GM23338 (cell line): Measurements from ENCODE around the gene YBX2. TPM values are rescaled to one million over a fixed set of nuclear protein-coding genes. Genes with fewer than 3 reads are reported as not detected.

ENCODE experiments used
- ATAC-seq: fragments of 200-7000 bp; cut with Tn5 transposase; 3 replicates; pipeline ENCODE4 v1.9.1; 2020
- DNase-seq: peaks from one replicate; pipeline ENCODE4 v3.0.0-alpha.2; 2015; ENCODE audit warnings: low spot score
- H2AFZ ChIP-seq: fragments of 200-600 bp; sonication (generic); 2 replicates; pipeline ENCODE4 v1.8.0; 2016; ENCODE audit warnings: antibody characterized with exemption, mild to moderate bottlenecking, moderate library complexity
- H3F3A ChIP-seq: fragments of 200-600 bp; sonication (generic); replicated peaks from 2 replicates; pipeline ENCODE4 v1.8.0; 2017; ENCODE audit warnings: antibody characterized with exemption, mixed run types, low read depth
- H3K27ac ChIP-seq: fragments of 200-600 bp; sonication (generic); 2 replicates; pipeline ENCODE4 v1.6.1; 2016; ENCODE audit warnings: low read depth
- H3K27me3 ChIP-seq: fragments of 200-600 bp; sonication (generic); 2 replicates; pipeline ENCODE4 v1.8.0; 2016; ENCODE audit warnings: mild to moderate bottlenecking, mixed run types, moderate library complexity; ENCODE audit not compliant: insufficient read depth
- H3K36me3 ChIP-seq: fragments of 200-600 bp; sonication (generic); 2 replicates; pipeline ENCODE4 v1.8.0; 2016; ENCODE audit warnings: mild to moderate bottlenecking; ENCODE audit not compliant: insufficient read depth
- H3K4me1 ChIP-seq: fragments of 200-600 bp; sonication (generic); 2 replicates; pipeline ENCODE4 v1.8.0; 2016; ENCODE audit warnings: mild to moderate bottlenecking, moderate library complexity; ENCODE audit not compliant: insufficient read depth
- H3K4me2 ChIP-seq: fragments of 200-600 bp; sonication (generic); 2 replicates; pipeline ENCODE4 v1.7.1; 2017; ENCODE audit warnings: mixed run types
- H3K4me3 ChIP-seq: fragments of 200-600 bp; sonication (generic); 2 replicates; pipeline ENCODE4 v1.6.1; 2016; ENCODE audit warnings: mixed run types
- H3K79me2 ChIP-seq: fragments of 200-600 bp; sonication (generic); replicated peaks from 2 replicates; pipeline ENCODE4 v1.8.0; 2017; ENCODE audit warnings: mild to moderate bottlenecking; ENCODE audit not compliant: insufficient read depth
- H3K9me2 ChIP-seq: fragments of 200-600 bp; sonication (generic); 2 replicates; pipeline ENCODE4 v1.8.0; 2017; ENCODE audit not compliant: insufficient read depth
- H4K20me1 ChIP-seq: fragments of 200-600 bp; sonication (generic); replicated peaks from 2 replicates; pipeline ENCODE4 v1.8.0; 2017; ENCODE audit warnings: mild to moderate bottlenecking; ENCODE audit not compliant: insufficient read depth
- H3K27ac Mint-ChIP-seq: 2 replicates; pipeline ENCODE4 v1.8.0; 2020; ENCODE audit warnings: inconsistent platforms, mild to moderate bottlenecking, moderate library complexity, mixed read lengths
- H3K27me3 Mint-ChIP-seq: 3 replicates; pipeline ENCODE4 v1.8.0; 2022; ENCODE audit warnings: low read depth, mild to moderate bottlenecking, moderate library complexity, mixed read lengths, inconsistent platforms; ENCODE audit not compliant: insufficient read depth, poor library complexity
- H3K36me3 Mint-ChIP-seq: 3 replicates; pipeline ENCODE4 v1.8.0; 2021; ENCODE audit warnings: low read depth, mild to moderate bottlenecking, inconsistent platforms, moderate library complexity, mixed read lengths
- H3K4me1 Mint-ChIP-seq: 3 replicates; pipeline ENCODE4 v1.8.0; 2020; ENCODE audit warnings: mild to moderate bottlenecking, inconsistent platforms, mixed read lengths
- H3K4me3 Mint-ChIP-seq: 3 replicates; pipeline ENCODE4 v1.8.0; 2021; ENCODE audit warnings: moderate library complexity, mild to moderate bottlenecking, inconsistent platforms, mixed read lengths
- H3K9me3 Mint-ChIP-seq: 3 replicates; pipeline ENCODE4 v1.8.0; 2020; ENCODE audit warnings: moderate library complexity, mild to moderate bottlenecking, inconsistent platforms, mixed read lengths
- EZH2 ChIP-seq: fragments of 200-600 bp; sonication (generic); IDR thresholded peaks from one replicate; pipeline ENCODE4 v1.8.0; 2017; ENCODE audit warnings: antibody characterized with exemption, mild to moderate bottlenecking, low read depth; ENCODE audit not compliant: unreplicated experiment
- JUNB ChIP-seq: IDR thresholded peaks from one replicate; pipeline ENCODE4 v1.6.1; 2016; ENCODE audit warnings: antibody characterized with exemption; ENCODE audit not compliant: unreplicated experiment
- NANOG ChIP-seq: IDR thresholded peaks from 2 replicates; pipeline ENCODE4 v1.6.1; 2016; ENCODE audit warnings: antibody characterized with exemption, borderline replicate concordance
- POLR2AphosphoS5 ChIP-seq: IDR thresholded peaks from 2 replicates; pipeline ENCODE4 v1.6.1; 2016; ENCODE audit warnings: antibody characterized with exemption, low read depth
- STAT1 ChIP-seq: IDR thresholded peaks from one replicate; pipeline ENCODE4 v1.6.1; 2016; ENCODE audit warnings: antibody characterized with exemption; ENCODE audit not compliant: unreplicated experiment
- ZNF331 ChIP-seq: fragments of 250-450 bp; sonication (Bioruptor Pico); IDR thresholded peaks from 2 replicates; pipeline ENCODE4 v1.5.0; 2020; ENCODE audit warnings: low read depth, mild to moderate bottlenecking, moderate library complexity
- polyA plus RNA-seq: library from polyadenylated mRNA; unstranded; fragments of >200 nt; fragmentation: Nextera tagmentation; extraction: Ambion mirVana; gene quantifications from 2 replicates; pipeline ENCODE4 v1.2.1, GENCODE V29; 2016
- total RNA-seq: library from RNA; depleted of rRNA; stranded (reverse); fragments of >200 nt; shearing (Covaris generic); gene quantifications from 2 replicates; pipeline ENCODE4 v1.2.3, GENCODE V29; 2014
- TF ChIP-seq, protein P1 (sequence below): IDR thresholded peaks from 2 replicates; pipeline ENCODE4 v1.6.1; 2016; ENCODE audit warnings: antibody characterized with exemption
- TF ChIP-seq, protein P2 (sequence below): IDR thresholded peaks from one replicate; pipeline ENCODE4 v1.6.1; 2018; ENCODE audit warnings: antibody characterized with exemption; ENCODE audit not compliant: unreplicated experiment

The YBX2 gene
- total and polyA plus RNA-seq, 2 experiments from 2014 or later: 22.5 to 36.5 TPM

DNA sequence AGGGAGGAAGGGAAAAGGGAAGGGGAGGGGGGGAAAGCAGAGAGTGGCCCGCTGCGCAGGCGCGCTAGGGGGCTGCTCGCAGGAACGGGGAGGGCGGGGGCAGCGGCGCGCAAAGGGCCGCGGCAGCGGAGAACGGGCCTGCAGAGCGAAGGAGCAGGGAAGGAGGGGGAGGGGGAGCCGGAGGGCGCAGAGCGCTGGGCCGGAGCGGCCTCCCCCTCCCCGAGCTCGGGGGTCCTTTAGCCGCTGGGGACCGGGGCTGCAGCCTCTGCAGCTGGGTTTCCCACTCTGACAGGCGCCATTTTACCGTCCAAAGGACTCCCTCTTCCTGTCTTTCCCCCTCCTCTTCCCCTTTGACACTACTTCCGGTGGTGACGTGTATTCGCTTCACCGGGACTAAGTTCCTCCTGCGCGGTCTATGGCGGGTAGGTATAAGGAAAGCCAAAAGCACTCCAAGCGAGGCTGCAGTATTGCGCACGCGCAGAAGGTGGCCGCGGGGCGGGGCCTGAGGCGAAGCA is 42.7 kb downstream of the YBX2 start, which contains the start of gene CTDNEP1:
Gene CTDNEP1 (minus strand): TSS at position 74 of the 515 bp plus-strand sequence. CDS start 438 bp downstream, outside the sequence.
- peak within 1 kb of the TSS; percentile 96 for H3K27ac ChIP-seq
- Mint-ChIP-seq H3K27me3 (peaks cover 14% of the 10 kb centered on the region), H3K27ac (peak within 1 kb of the TSS; percentile 100), H3K9me3 (peaks cover 3% of the 10 kb centered on the region; the same call in 2 of the 3 replicates), H3K4me3 (peak within 1 kb of the TSS; percentile 91), H3K4me1 (peaks cover 31% of the 10 kb centered on the region), H3K36me3 (peaks cover 43% of the 10 kb centered on the region)
- H3K27me3 ChIP-seq: no peaks in the 10 kb centered on the region
- peaks cover 15% of the 10 kb centered on the region; the same call in 1 of the 2 replicates for H3F3A ChIP-seq
- H4K20me1 ChIP-seq: peaks cover 32% of the 10 kb centered on the region
- DNase-seq (peak; percentile 98), ATAC-seq (peak; percentile 89)
- peaks cover 17% of the 10 kb centered on the region for H3K4me1 ChIP-seq
- H3K4me3 ChIP-seq: peak within 1 kb of the TSS; percentile 65
- peak within 1 kb of the TSS; percentile 98 for H3K4me2 ChIP-seq
- H3K36me3 ChIP-seq: peaks cover 13% of the 10 kb centered on the region
- TF ChIP-seq EZH2: no peak
- TF ChIP-seq, protein P1, sequence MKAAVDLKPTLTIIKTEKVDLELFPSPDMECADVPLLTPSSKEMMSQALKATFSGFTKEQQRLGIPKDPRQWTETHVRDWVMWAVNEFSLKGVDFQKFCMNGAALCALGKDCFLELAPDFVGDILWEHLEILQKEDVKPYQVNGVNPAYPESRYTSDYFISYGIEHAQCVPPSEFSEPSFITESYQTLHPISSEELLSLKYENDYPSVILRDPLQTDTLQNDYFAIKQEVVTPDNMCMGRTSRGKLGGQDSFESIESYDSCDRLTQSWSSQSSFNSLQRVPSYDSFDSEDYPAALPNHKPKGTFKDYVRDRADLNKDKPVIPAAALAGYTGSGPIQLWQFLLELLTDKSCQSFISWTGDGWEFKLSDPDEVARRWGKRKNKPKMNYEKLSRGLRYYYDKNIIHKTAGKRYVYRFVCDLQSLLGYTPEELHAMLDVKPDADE: peak; percentile 63; the same call in 1 of the 2 replicates
- peaks cover 60% of the 10 kb centered on the region for H3K79me2 ChIP-seq
- no peaks in the 10 kb centered on the region for H3K9me2 ChIP-seq
- H2AFZ ChIP-seq: peak within 1 kb of the TSS; percentile 44; the same call in 1 of the 2 replicates

DNA sequence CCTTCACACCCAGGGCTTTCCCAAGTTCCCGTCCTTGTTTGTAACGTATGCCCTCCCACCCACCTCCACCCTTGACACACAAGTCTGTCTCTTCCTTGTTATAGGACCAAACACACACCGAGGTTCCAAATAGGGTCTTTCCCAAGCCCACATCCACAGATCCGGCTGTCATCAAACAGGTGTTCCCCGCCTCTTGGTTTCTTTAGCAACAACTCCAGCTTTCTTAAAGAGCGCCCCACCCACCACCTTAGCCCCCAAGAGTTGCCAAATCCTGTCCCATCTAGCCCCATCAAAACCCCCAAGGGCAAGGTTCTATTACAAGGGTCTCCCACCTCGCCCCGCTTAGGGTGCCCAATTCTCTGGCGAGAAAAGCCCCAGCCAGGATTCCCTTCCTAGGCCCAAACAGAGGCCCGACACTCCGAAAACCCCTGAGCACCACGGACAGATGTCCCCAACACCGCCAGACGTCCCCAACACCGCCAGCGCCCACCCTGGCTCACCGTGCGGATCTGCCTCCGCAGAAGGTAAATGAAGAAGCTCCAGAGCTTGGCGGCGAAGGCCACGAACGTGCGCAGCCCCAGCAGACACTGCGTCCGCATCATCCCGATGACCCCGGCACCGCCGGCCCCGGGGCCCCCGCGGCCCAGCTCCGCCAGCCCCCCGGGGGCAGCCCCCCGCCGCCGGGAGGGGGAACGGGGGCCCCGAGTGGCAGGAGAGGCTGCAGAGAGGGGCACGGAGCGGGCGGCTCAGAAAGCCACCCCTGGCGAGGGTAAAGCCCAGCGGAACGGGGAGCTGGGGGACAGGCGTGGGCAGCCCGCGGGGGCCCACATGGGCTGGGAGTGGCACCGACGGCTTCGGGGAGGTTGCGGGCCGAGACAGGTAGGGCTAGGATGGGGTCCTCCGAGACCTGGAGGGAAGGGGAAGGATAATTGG is 43.5 kb downstream of the YBX2 start:
- TF ChIP-seq JUNB: no peak
- no peak for TF ChIP-seq NANOG
- no peak for TF ChIP-seq STAT1
- TF ChIP-seq, protein P2, sequence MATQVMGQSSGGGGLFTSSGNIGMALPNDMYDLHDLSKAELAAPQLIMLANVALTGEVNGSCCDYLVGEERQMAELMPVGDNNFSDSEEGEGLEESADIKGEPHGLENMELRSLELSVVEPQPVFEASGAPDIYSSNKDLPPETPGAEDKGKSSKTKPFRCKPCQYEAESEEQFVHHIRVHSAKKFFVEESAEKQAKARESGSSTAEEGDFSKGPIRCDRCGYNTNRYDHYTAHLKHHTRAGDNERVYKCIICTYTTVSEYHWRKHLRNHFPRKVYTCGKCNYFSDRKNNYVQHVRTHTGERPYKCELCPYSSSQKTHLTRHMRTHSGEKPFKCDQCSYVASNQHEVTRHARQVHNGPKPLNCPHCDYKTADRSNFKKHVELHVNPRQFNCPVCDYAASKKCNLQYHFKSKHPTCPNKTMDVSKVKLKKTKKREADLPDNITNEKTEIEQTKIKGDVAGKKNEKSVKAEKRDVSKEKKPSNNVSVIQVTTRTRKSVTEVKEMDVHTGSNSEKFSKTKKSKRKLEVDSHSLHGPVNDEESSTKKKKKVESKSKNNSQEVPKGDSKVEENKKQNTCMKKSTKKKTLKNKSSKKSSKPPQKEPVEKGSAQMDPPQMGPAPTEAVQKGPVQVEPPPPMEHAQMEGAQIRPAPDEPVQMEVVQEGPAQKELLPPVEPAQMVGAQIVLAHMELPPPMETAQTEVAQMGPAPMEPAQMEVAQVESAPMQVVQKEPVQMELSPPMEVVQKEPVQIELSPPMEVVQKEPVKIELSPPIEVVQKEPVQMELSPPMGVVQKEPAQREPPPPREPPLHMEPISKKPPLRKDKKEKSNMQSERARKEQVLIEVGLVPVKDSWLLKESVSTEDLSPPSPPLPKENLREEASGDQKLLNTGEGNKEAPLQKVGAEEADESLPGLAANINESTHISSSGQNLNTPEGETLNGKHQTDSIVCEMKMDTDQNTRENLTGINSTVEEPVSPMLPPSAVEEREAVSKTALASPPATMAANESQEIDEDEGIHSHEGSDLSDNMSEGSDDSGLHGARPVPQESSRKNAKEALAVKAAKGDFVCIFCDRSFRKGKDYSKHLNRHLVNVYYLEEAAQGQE: no peak
- no peak for TF ChIP-seq ZNF331
- no peak for TF ChIP-seq POLR2AphosphoS5
- H3K4me1 Mint-ChIP-seq: peaks cover 38% of the 10 kb centered on the region
- DNase-seq (peak; percentile 27), ATAC-seq (peak; percentile 15)
- H3K4me1 ChIP-seq: peaks cover 23% of the 10 kb centered on the region
- peak overlapping the region; percentile 87; the same call in 1 of the 2 replicates for H3K27ac ChIP-seq
- peaks cover 63% of the 10 kb centered on the region for H3K79me2 ChIP-seq
- no peaks in the 10 kb centered on the region for H3K27me3 ChIP-seq
- H3K4me2 ChIP-seq: peak overlapping the region; percentile 98
- peaks cover 32% of the 10 kb centered on the region for H4K20me1 ChIP-seq
- no peak overlapping the region for H2AFZ ChIP-seq
- H3K4me3 ChIP-seq: peak overlapping the region; percentile 65
- peak overlapping the region; percentile 97 for H3K27ac Mint-ChIP-seq
- peaks cover 19% of the 10 kb centered on the region for H3F3A ChIP-seq
- H3K4me3 Mint-ChIP-seq: peak overlapping the region; percentile 91
- H3K36me3 ChIP-seq: peaks cover 13% of the 10 kb centered on the region
- H3K36me3 Mint-ChIP-seq: peaks cover 43% of the 10 kb centered on the region
- H3K27me3 Mint-ChIP-seq: peaks cover 10% of the 10 kb centered on the region
- H3K9me2 ChIP-seq: no peaks in the 10 kb centered on the region
- peaks cover 3% of the 10 kb centered on the region; the same call in 2 of the 3 replicates for H3K9me3 Mint-ChIP-seq
